EH (cell line): ENCODE results near the gene FERMT3.
A peak's percentile ranks its signal among the peaks of the same experiment; 100 is the strongest.
"Not testable (repeated sequence)": the region's sequence is repeated elsewhere in the genome, so short reads cannot be mapped to it uniquely, and the experiment has no call there.

Source experiments
- DNase-seq: peaks from one replicate; pipeline ENCODE4 v3.0.0-alpha.2; 2015; ENCODE audit warnings: low read depth

Gene FERMT3

DNA sequence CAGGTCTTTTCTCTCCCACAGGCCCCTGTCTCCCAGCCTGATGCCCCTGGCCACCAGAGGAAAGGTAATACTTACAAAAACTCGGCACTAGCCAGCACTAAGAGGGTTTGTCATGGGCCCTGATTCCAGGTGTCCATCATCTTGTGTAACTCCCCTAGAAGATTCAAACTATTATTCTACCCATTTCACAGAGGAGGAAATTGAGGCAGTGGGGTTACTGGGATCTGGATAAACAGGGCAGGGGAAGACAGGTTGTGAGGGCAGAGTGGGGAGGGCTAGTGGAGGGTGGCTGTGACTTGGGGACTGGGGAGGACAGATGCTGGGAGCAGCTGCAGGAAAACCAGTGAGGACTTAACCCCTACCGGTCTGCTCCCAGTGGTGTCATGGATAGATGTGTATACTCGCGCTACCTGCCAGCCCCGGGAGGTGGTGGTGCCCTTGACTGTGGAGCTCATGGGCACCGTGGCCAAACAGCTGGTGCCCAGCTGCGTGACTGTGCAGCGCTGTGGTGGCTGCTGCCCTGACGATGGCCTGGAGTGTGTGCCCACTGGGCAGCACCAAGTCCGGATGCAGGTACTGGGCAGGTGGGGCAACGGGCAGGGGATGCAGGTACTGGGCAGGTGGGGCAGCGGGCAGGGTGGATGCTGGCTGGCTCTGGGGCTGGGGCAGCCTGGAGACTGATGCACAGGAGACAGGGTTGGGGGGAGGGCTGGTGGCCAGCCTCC, 29.1 kb downstream of the FERMT3 start:
- DNase-seq, result no peak

DNA sequence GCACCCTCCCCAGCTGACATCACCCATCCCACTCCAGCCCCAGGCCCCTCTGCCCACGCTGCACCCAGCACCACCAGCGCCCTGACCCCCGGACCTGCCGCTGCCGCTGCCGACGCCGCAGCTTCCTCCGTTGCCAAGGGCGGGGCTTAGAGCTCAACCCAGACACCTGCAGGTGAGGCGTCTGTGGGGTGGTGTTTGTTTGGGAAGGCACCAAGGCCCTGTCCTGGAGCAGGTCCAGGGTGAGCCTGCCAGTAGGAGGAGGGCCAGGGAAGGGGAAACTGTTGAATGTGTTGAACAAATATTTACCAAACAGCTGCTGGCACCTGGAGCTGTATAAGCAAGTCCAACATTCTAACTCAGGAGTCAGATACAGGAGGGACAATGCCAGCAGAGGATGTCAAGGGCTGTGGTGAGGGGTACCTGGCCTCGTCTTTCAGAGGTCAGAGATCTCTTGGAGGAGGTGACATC, 31.0 kb downstream of the FERMT3 start:
- DNase-seq, result no peak

DNA sequence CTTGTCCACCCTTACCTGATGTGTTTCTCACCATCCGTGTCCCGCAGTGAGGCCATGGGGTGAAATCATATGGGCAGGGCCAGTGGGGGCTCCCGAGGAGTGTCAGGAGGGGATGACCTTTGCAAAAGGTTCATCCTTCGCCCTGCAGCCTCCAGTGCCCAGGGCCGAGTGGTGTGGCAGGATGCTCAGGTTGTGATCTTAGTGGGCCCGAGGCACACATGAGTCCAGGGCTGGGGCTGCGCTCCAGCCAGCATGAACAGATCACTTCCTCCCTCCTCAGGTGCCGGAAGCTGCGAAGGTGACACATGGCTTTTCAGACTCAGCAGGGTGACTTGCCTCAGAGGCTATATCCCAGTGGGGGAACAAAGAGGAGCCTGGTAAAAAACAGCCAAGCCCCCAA, 31.6 kb downstream of the FERMT3 start:
- DNase-seq, result no peak

DNA sequence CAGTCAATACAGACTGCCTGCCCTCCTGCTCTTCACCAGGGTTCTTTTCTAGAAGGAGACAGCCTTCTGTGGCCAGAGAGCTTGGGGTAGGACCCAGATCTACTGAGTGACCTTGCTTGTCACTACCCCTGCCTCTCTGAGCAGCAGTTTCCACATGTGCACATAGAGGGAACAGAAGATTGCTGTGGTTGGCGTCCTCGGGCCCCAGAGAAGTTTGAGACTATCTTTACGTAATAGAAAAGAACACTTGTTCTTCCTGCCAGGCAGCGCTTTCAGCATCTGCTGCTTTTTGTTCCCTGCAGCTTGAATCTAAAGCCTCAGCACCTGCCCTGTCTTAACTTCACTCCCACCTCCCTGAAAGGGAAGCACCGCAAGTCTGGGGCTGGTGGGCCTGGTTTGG, 32.5 kb downstream of the FERMT3 start:
- DNase-seq, result no peak

DNA sequence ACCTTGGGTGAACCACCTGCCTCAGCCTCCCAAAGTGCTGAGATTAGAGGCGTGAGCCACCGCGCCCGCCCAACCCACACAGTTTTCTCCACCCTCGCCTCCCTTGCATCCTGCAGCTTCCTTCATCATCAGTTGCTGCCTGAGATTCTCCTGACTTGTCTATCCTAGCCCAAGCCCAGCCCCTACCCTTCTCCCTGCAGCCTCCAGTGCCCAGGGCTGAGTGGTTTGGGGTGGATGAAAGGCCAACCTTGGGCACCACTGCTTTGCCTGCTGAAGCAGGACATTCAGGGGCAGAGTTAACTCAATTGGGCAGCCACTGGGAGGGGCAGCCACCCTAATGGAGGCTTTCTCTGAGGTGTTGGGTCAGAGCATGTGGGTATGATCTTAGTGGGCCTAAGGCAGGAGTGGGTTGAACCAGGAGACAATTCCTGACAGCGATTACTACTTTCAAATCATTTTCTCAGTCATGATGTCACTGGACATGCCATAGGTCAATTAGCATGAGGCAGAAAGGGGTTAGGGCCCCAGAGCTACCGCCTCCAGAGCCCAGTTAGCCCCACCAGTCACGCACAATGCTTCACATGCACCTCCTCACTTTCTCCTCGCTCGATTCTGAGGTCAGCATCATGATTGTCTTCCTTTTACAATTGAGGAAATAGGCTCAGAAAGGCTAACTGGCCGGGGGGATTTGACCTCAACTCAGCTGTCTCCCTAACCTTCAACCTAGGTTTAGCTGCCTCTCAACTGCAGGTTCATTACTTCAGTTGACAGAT, 33.3 kb downstream of the FERMT3 start:
- no peak for DNase-seq

DNA sequence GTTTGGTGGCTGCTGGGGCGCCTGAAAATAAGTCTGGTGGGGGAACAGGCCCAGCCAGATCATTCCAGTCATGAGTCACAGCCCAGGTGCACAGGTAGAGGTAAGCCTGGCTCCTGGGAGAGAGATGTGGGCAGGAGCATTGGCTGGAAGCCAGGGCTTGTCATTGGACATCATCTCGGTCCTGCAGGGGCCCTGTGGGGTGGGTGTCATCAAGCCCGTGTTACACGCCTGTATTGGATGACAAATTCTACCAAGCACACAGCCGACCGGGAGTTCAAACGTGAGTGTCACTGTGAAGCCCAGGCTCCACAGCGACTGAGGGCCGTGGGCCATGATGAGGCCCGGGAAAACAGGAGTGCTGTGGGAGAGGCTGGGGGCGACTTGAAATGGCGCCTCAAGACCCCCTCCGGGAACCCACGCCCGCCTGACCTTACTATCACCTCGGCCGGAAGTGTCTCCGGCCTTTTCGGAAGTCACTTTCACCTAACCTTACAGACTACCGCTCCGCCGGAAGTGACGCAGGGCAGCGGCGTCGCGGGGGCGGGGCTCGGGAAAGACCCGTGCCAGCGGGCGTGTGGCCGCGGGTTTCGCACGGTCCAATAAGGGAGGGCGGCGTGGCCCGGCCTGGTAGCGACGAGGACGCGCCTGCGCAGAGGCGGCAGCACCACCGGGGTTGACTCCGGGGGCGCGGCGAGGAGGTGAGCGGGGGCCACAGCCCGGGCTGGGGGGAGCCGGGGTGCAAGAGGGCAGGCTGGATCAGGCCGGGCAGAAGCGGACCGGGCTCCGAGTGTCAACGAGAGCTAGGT, 34.1 kb downstream of the FERMT3 start, which contains the start of gene FKBP2:
FKBP2 (plus strand) TSS at position 661 of the 806 bp plus-strand sequence. CDS start 1,293 bp downstream, outside the sequence.
- peak; percentile 97 for DNase-seq

DNA sequence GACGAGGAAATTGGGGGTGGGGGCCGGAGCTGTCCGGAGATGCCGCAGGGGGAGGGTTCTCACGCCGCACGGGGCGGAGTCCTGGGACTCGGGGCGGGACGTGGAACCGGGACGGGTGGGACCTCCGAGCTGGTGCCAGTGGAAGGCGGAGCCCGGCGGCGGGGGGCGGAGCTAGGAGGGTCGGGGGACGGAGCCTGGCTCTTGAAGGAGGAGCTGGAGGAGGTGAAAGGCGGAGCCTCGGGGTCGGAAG, 34.6 kb downstream of the FERMT3 start:
- DNase-seq, result peak; percentile 99

DNA sequence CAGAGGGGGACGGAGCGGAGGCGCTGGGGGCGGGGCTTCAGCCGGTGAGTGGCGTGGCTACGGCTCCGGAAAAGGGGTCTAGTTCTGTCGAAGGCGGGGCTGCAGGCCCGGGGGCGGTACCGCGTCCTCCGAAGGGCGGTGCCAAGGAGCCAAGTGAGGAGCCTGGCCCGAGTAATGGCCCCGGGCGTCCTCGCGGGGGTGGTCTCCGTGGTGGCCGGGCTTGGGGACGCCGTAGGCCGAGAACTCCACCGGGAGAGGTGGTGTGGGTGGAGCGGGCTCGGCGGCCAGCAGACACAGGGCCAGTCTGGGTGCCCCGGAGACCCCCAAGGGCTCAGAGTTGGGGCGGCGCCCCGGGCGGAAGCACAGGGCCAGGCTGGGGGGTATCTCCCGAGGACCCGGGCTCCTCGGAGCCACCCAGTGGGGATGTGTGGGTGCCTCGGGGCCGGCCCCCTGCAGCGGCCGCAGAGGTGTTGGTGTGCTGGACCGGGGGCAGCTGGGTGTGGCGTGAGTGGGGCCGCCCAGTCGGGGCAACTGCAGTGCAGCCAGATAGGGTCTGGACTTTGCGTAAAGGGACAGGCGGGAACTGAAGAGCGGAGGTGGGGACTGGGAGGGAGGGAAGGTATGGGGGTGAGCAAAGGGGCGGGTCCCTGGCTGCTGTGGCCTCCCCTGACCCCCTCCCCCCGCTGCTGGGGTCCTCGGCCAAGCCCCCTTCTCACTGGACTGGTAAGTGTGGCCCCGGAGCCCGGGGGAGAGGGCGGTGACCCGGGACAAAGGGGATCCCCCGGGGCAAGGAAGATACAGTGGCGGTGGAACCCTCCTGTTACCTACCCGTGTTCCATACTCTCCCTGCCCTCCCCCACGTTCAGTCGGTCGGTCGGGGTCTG, 35.2 kb downstream of the FERMT3 start:
- peak; percentile 57 for DNase-seq

DNA sequence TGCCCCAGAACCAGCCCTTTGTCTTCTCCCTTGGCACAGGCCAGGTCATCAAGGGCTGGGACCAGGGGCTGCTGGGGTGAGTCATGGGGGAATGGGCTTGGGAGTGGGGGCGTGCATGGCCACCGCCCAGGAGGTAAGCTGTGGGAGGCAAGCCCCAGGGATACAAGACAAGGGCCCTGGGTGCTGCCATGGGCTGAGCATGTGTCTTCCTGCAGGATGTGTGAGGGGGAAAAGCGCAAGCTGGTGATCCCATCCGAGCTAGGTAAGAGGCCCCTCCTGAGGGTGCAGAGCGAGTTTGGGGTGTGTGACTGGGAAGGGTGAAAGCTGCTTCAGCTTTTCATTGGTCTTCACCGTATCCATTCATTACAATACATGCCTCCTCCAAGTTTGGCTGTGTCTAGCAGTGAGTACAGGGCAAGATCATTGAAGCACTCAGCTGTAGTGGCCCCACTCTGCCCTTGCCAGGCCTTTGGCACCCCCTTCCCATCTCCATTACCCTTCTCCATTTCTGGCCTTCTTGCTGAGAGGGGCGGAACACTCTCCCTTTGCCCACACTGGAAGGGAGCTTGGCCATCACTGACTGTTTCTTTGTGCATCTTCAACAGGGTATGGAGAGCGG, 36.8 kb downstream of the FERMT3 start:
- DNase-seq, result no peak

DNA sequence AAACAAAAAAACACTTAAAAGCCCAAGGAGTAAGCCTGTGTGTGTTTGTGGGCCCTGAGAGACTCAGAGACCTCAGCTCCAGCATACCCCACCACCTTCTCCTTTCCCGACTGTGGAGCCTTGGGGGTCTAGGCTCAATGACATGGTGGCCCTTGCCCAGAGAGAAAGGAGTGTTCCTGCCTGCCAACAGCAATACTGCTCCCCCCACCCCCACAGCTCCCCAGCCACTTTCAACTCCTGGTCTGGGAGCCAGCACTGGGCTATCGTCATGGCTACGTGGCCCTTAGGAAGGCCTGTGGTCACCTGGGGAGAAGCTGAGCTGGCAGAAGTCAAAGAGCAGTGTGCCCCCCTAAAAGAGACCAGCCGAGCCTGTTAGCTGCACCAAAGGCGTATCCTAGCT, 37.6 kb downstream of the FERMT3 start:
- DNase-seq, result no peak

DNA sequence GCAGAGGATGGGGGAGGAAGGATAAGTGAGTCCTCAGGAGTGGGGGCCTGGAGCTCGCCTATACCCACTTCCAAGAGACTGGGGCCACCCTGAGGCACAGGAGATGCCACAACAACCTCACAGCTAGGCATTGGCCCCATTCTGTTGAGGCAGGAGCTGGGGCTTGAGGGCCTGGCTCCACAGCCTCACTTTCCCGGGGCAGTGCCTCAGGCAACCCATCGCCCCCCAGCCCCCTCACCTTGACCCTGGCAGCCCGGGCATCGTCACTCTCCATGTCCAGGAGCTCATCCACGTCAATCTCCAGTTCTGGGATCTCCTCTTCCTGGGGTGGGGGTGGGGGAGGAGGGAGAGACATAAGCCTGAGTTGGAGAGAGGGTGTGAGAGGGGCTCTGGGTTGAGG, 38.4 kb downstream of the FERMT3 start:
- DNase-seq, result no peak

DNA sequence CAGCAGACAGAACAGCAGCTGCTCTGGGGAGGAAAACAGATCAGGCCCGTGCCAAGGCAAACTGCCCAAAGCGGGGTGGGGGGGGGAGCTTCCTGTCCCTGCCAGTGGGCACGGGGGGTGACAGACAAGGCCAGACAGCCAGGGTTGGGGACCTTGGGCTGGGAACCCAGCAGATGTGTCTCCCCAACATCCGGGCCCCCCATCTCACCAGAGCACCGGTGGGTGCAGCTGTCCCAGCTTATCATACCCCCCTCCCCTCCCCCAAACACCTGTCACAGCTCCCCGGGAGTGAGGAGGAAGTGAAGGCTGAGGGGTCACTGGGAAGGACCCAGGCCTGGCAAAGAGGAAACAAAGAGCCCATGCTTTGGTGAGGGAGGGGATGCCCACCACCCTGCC, 38.9 kb downstream of the FERMT3 start:
- DNase-seq, result peak; percentile 44

DNA sequence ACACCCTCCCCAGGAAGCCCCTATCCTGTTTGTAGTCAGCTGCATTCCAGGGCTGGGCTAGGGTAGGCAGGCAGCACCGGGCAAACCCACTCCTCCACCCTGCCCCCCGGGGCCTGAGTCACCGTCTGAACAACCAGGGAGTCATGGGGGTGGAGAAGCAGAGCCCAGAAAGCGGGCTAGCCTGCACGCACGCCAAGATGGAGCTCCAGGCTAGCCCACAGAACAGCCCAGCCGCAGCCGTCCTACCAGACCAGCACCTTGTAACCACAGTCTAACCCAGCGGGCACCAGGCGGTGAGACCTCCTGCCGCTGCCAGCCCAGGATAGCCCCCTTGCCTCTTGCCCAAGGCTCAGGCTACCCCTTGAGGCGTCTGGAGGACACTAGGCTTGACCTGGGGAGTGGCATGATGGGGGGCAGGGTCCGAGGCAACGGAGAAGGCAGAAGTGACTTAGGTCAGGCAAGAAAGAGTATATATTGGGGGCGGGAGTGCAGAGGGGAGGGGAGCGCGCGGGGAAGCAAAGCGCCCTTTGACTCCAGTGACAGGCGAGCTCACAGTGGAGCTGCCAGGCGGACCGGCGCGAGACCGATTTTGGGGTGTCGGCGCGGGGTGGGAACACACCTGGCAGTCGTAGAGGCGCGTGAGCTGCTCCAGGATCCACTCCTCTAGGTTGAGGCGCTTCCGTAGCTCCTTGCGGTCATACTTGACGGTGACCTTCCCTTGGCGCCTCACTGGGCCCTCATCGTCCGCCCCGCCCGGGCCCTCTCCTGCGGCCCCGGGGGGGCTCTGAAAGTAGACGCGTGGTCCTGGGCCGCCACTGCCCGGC, 39.5 kb downstream of the FERMT3 start:
- peak; percentile 95 for DNase-seq

DNA sequence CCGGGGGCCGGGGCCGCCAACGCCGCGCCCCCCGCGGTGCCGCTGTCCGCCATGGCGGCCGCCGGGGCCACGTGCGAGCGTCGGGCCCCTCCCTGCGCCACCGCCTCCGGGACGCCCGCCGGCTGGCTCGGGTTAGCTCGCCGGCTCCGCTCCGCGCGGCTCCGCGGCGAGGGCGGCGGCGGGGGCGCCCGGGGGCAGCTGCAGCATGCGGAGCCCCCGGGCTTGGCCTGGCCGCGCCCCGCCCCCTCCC, 40.0 kb downstream of the FERMT3 start:
- not testable (repeated sequence) for DNase-seq

DNA sequence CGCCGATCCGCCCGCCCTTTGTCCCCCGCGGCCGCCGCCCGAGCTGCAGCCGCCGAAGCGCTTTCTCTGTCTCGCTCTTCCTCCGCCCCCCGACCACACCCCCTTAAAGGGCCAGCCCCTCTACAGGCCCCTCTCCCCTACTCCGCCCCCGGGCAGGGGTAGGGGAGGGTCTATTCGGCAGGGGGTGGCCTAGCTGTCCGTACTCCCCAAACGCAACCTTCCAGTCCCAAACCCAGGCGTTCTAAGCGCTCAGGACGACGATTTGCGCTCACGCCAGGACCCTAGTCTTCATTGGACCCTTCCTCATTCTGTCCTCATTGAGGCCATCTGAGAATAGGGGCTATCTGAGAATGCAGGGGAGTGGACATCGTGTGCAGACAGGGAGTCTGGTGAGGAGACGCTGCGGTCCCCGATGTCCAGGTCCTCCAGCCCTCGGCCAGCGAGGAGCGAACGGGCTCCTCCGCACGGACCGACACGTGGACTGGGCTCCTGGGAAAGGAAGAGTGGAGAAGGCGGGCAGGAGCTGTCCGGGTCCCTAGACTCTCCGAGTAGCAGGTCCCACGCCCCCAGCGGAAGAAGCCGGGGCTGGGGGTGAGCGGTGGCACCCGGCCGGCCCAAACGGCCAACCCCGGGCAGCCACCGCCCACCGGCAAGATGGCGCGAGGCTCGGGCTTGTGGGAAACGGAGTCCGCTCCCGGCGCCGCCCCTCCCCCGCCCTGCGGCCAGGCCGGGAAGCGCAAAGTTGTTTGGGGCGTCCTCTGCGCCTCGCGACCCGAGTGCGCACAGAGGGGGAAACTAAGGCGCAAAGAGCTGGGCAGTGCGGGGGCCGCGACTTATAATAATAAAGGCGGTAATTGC, 40.6 kb downstream of the FERMT3 start, which contains the start of gene PPP1R14B:
PPP1R14B (minus strand) TSS at position 73 of the 858 bp plus-strand sequence. CDS start 270 bp downstream, outside the sequence.
- DNase-seq, result peak; percentile 90

DNA sequence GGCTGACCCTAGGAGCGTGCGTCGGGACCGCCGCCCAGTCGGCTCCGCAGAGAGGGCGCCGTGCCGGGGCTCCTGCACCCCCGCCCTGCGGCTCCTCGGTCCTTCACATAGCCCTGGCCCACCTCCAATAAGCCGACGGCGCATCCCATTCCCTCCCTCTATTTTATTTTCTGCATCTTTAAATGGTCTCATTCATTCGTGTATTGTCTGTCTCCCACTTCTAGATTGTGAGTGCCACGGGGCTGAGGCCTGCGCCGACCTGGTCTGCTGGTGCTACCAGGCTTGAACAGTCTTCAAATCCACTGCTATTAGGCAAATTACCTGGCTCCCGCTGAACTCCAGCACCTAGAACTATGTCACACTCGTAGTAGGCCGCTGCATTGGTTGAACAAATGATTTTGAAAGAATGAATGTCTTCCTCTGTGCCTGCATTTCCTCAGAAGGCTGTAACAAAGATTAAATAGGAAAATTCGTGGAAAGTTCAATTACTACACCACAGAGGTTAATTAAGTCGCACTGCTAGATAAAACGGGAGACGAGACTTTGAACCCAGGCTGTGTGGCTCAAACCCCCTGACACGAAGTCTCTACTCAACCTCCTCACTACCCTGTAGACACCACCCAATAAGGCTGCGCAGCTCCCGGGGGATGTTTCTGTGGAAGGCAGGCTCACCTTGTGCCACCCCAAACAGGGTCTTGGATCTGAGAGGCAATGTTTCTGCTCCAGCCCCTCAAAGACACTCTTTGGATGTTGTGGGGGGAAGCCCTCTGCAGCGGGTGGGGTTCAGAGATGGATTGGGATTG, 41.4 kb downstream of the FERMT3 start:
- no peak for DNase-seq

DNA sequence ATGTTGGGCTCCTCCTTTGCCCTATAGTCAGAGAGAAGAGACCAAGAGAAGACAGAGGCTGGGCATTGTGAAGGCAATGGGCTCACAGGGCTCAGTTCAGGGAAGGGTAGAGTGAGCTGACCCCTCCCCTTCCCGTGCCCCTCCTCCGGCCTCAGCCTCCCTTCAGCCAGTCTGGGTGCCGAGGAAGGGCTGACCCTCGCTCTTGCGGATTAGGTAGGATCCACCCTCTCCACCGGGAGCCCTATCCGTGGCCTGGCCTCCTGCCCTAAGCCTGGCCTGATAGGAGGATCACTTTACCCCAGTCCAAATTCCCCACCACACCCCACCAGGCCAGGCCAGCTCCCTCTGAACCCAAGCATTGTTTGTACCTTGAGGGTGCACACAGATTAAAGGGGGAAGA, 42.1 kb downstream of the FERMT3 start:
- DNase-seq, result no peak

DNA sequence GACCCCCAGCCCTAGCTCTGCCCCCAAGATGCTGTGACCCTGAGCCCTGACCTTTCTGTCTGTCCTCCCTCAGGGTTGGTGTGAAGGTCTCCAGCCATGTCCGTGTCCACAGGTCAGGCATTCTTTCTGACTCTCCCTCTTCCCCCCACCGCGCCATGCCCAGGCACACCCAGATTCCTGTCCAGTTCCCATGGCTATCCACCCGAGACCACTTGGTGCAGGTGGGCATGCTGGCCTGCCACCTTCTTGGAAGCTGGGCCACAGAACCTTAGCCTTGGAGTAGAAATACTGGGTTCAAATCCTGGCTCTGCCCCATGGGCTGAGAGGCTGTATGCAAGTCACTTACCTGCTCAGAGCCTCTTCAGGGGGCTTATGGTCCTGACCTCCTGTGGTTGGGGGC, 42.5 kb downstream of the FERMT3 start:
- no peak for DNase-seq
